Osteoblast (primary cell): ENCODE results near the gene COL4A2. TPM values are rescaled to one million over a fixed set of nuclear protein-coding genes. Genes with fewer than 3 reads are reported as not detected.

Experiments used
- DNase-seq: peaks from one replicate; pipeline ENCODE4 v3.0.0; 2011; ENCODE audit warnings: low spot score, mixed read lengths; ENCODE audit not compliant: insufficient read length; ENCODE audit errors: missing footprints
- H2AFZ ChIP-seq: 2 replicates; pipeline ENCODE4 v1.6.0; 2011; ENCODE audit warnings: mild to moderate bottlenecking, low read length
- H3K27ac ChIP-seq: 2 replicates; pipeline ENCODE4 v1.5.1; 2011; ENCODE audit warnings: mild to moderate bottlenecking, low read depth, low read length, moderate library complexity
- H3K27me3 ChIP-seq: 2 replicates; pipeline ENCODE4 v1.6.0; 2012; ENCODE audit warnings: mild to moderate bottlenecking, control low read depth, inconsistent platforms, low read length, moderate library complexity; ENCODE audit not compliant: insufficient read depth
- H3K36me3 ChIP-seq: 2 replicates; pipeline ENCODE4 v1.5.1; 2011; ENCODE audit warnings: mild to moderate bottlenecking, low read length, control low read depth, moderate library complexity; ENCODE audit not compliant: insufficient read depth
- H3K4me1 ChIP-seq: 2 replicates; pipeline ENCODE4 v1.5.1; 2011; ENCODE audit warnings: mild to moderate bottlenecking, low read length, control low read depth, moderate library complexity; ENCODE audit not compliant: insufficient read depth
- H3K4me2 ChIP-seq: 2 replicates; pipeline ENCODE4 v1.6.0; 2011; ENCODE audit warnings: mild to moderate bottlenecking, low read length; ENCODE audit not compliant: insufficient read depth
- H3K4me3 ChIP-seq: fragments of 200-600 bp; sonication (generic); 3 replicates; pipeline ENCODE4 v1.5.1; 2012; ENCODE audit warnings: mild to moderate bottlenecking, low read length, inconsistent platforms; ENCODE audit not compliant: insufficient read depth
- H3K79me2 ChIP-seq: 2 replicates; pipeline ENCODE4 v1.6.0; 2012; ENCODE audit warnings: mild to moderate bottlenecking, low read length, control low read depth, inconsistent platforms; ENCODE audit not compliant: insufficient read depth
- H3K9me3 ChIP-seq: 2 replicates; pipeline ENCODE4 v1.5.1; 2011; ENCODE audit warnings: low read depth, low read length, control low read depth
- H4K20me1 ChIP-seq: 2 replicates; pipeline ENCODE4 v1.6.0; 2012; ENCODE audit warnings: mild to moderate bottlenecking, low read length, control low read depth; ENCODE audit not compliant: insufficient read depth
- total RNA-seq: library from RNA; depleted of rRNA; stranded (reverse); fragments of >200 nt; gene quantifications from 2 replicates; pipeline ENCODE4 v1.2.3, GENCODE V29; 2012
- TF ChIP-seq, protein P1 (sequence below): IDR thresholded peaks from 2 replicates; pipeline ENCODE4 v1.5.1; 2011; ENCODE audit warnings: mild to moderate bottlenecking, low read depth, low read length, moderate library complexity; ENCODE audit errors: extremely low read depth

Gene COL4A2
- total RNA-seq, 1 donor, result 267 TPM

DNA sequence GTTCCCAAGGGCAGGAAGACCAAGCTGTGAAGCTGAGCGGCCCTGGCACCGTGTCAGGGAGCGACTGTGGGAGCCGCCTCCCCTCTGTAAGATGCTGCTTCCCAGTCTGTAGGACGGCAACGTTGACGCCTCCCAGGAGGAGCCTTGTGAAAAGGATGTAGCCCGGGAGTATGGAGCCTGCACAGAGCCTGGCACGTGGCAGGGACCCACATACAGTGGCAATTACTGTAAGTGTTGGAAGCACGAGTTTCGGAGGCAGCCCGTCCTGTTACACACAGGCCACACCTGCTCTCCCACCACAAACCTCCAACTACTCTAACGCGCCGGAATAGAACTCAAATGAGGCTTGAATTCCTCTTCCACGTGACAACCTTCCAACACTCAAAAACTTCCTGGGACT lies 247.9 kb downstream of the COL4A2 start:
- no peaks in the 10 kb centered on the region for H3K79me2 ChIP-seq
- no peak for DNase-seq
- no peak overlapping the region for H3K27ac ChIP-seq
- H3K4me1 ChIP-seq, result peaks cover 9% of the 10 kb centered on the region
- TF ChIP-seq, protein P1, sequence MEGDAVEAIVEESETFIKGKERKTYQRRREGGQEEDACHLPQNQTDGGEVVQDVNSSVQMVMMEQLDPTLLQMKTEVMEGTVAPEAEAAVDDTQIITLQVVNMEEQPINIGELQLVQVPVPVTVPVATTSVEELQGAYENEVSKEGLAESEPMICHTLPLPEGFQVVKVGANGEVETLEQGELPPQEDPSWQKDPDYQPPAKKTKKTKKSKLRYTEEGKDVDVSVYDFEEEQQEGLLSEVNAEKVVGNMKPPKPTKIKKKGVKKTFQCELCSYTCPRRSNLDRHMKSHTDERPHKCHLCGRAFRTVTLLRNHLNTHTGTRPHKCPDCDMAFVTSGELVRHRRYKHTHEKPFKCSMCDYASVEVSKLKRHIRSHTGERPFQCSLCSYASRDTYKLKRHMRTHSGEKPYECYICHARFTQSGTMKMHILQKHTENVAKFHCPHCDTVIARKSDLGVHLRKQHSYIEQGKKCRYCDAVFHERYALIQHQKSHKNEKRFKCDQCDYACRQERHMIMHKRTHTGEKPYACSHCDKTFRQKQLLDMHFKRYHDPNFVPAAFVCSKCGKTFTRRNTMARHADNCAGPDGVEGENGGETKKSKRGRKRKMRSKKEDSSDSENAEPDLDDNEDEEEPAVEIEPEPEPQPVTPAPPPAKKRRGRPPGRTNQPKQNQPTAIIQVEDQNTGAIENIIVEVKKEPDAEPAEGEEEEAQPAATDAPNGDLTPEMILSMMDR, result no peak
- no peaks in the 10 kb centered on the region for H4K20me1 ChIP-seq
- H3K4me2 ChIP-seq, result no peak overlapping the region
- no peak overlapping the region for H3K4me3 ChIP-seq
- H3K9me3 ChIP-seq, result no peaks in the 10 kb centered on the region
- no peaks in the 10 kb centered on the region for H3K36me3 ChIP-seq
- H2AFZ ChIP-seq, result no peak overlapping the region
- no peaks in the 10 kb centered on the region for H3K27me3 ChIP-seq

DNA sequence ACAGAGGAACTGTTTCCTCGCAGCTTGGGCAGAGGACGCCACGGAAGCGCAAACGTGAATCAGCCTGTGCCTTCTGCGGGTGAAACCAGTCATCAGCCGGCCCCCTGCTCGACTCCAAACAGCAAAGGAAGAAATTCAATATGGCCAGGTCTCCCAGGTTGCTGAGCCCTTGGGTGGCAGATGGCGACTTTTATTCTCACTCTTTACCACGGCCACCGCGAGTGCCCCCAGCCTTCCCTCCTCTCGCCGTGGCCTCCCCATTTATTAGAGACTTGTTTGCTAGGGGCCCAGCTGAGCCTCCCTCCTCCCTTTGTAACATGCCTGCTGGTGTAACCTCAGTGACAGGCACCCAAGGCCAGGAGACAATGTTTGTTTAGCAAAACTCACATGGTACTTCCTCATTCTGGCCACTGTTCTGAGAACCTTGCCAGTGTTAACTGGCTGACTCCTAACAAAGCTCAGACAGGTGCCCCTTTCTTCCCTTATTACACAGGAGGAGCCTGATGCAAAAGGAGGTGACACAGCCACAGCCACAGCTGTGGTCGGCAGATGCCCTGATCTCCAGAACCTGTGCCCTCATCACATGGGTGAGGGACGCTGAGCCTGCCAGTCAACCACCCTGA lies 248.6 kb downstream of the COL4A2 start:
- no peaks in the 10 kb centered on the region for H3K9me3 ChIP-seq
- no peak overlapping the region for H3K4me3 ChIP-seq
- H3K4me2 ChIP-seq, result no peak overlapping the region
- peaks cover 1% of the 10 kb centered on the region for H4K20me1 ChIP-seq
- TF ChIP-seq, protein P1, result no peak
- H3K36me3 ChIP-seq, result no peaks in the 10 kb centered on the region
- H3K27ac ChIP-seq, result no peak overlapping the region
- H3K4me1 ChIP-seq, result peaks cover 17% of the 10 kb centered on the region
- H2AFZ ChIP-seq, result no peak overlapping the region
- no peaks in the 10 kb centered on the region for H3K79me2 ChIP-seq
- H3K27me3 ChIP-seq, result no peaks in the 10 kb centered on the region
- no peak for DNase-seq

DNA sequence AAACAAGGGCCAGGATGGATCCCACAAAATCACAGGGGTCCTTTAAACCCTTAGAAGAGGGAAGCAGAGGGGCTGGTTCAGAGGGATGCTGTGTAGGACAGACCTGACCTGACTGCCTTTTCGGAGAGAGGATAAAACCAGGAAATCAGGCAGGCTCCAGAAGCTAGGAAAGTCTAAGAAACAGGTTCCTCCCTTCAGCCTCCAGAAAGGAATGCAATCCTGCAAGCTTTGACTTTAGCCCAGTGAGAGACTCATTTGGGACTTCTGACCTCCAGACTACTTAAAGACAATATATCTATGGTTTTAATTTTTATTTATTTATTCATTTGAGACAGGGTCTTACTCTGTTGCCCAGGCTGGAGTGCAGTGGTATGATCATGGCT lies 249.1 kb downstream of the COL4A2 start:
- DNase-seq, result no peak
- Histone ChIP-seq H3K27ac (no peak overlapping the region), H3K4me1 (peaks cover 17% of the 10 kb centered on the region), H3K79me2 (no peaks in the 10 kb centered on the region), H3K4me2 (no peak overlapping the region), H4K20me1 (peaks cover 3% of the 10 kb centered on the region), H3K4me3 (no peak overlapping the region), H2AFZ (no peak overlapping the region), H3K27me3 (no peaks in the 10 kb centered on the region), H3K36me3 (no peaks in the 10 kb centered on the region), H3K9me3 (no peaks in the 10 kb centered on the region)
- TF ChIP-seq, protein P1, result no peak

DNA sequence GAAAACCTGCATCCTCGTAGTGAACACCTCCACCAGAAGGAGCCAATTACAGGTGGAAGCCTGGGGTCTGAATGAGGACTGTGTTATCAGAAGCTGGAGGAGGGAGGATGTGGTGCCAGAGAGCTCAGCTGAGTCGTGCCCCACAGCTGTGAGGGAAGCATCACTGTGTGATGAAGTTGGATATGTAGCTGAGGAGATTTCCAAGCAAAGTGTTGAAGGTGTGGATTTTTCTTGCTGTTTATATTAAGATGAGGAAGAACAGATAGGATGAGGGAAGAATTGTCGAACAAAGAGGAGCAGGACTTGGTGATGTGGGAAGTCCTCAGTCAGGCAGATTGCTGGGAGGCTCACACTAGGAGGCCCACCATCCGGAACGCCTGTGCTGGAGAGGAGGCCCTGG lies 250.0 kb downstream of the COL4A2 start:
- no peaks in the 10 kb centered on the region for H3K27me3 ChIP-seq
- H3K4me3 ChIP-seq, result no peak overlapping the region
- DNase-seq, result no peak
- H3K36me3 ChIP-seq, result no peaks in the 10 kb centered on the region
- no peak overlapping the region for H3K27ac ChIP-seq
- TF ChIP-seq, protein P1, result no peak
- no peaks in the 10 kb centered on the region for H3K9me3 ChIP-seq
- H3K79me2 ChIP-seq, result no peaks in the 10 kb centered on the region
- peaks cover 3% of the 10 kb centered on the region for H4K20me1 ChIP-seq
- H3K4me1 ChIP-seq, result peaks cover 19% of the 10 kb centered on the region
- no peak overlapping the region for H3K4me2 ChIP-seq
- H2AFZ ChIP-seq, result no peak overlapping the region
